ENCODE data around the gene DRC7. TPM values are rescaled to one million over a fixed set of nuclear protein-coding genes. Genes with fewer than 3 reads are reported as not detected.

Gene DRC7
- total and polyA plus RNA-seq, 2 experiments from 2014 or later, result 0.83 to 2.0 TPM

DNA sequence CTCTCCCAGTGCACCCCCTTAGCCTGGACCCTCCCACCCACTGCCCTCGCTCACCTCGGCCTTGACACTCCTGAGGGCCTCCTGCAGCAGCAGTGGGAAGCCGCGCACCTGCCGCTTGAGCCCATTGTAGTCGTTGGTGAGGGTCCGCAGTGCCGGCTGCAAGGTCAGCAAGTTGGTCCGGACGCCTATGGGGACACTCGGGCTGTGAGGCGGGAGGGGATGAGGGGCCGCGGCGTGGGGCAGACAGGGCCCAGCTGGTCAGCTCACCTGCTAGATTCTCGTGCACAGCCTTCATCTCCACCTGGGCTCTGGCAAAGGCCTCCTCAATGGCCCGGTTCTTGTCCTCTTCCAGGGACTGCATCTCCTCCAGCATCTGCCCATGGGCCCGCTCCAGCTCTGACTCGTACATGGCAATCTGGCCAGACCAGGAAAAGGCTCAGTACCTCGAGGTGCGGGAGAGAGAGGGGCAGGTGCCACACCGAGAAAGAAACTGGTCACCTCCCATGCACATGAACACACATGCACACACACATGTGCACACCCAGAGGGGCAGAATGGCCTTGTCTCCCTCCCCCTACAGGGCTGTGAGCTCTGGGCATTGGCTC lies 75.0 kb downstream of the DRC7 start:
- Histone ChIP-seq H3K36me3 (peaks cover 9% of the 10 kb centered on the region), H3K4me3 (no peak overlapping the region), H3K4me1 (ENCODE audit: low read depth) (no peaks in the 10 kb centered on the region), H3K27ac (no peak overlapping the region), H3K9me3 (ENCODE audit: low read depth) (no peaks in the 10 kb centered on the region), H3K27me3 (no peaks in the 10 kb centered on the region)
- TF ChIP-seq, protein P1, sequence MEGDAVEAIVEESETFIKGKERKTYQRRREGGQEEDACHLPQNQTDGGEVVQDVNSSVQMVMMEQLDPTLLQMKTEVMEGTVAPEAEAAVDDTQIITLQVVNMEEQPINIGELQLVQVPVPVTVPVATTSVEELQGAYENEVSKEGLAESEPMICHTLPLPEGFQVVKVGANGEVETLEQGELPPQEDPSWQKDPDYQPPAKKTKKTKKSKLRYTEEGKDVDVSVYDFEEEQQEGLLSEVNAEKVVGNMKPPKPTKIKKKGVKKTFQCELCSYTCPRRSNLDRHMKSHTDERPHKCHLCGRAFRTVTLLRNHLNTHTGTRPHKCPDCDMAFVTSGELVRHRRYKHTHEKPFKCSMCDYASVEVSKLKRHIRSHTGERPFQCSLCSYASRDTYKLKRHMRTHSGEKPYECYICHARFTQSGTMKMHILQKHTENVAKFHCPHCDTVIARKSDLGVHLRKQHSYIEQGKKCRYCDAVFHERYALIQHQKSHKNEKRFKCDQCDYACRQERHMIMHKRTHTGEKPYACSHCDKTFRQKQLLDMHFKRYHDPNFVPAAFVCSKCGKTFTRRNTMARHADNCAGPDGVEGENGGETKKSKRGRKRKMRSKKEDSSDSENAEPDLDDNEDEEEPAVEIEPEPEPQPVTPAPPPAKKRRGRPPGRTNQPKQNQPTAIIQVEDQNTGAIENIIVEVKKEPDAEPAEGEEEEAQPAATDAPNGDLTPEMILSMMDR (IDR thresholded peaks at IDR 0.05; ENCODE audit: low read depth, low read length), result no peak
- DNase-seq (ENCODE audit: low read depth in 1 of 2, low spot score in 1 of 2), result no peak

DNA sequence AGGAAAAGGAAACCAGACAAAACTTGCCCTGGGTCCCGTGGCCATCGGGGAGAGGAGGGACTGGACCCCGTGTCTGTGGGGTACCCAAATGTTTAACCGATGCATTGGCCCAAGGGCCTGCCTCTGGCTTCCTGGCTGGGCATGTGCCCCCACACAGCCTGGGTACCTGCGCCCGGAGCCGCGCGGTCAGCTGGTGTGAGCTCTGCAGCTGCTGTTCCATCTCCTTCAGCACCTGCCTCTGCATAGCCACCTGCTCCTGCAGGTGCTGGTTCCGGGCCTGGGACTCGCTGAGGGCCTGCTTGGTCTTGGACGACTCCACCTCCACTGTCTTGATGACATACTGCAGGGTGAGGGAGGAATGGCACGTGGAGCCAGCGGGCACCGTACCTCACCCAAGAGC lies 75.8 kb downstream of the DRC7 start:
- TF ChIP-seq, protein P1 (IDR thresholded peaks at IDR 0.05; ENCODE audit: low read depth, low read length), result no peak
- H3K27ac ChIP-seq, result no peak overlapping the region
- no peak overlapping the region for H3K4me3 ChIP-seq
- peaks cover 9% of the 10 kb centered on the region for H3K36me3 ChIP-seq
- no peaks in the 10 kb centered on the region for H3K27me3 ChIP-seq
- no peak for DNase-seq (ENCODE audit: low read depth in 1 of 2, low spot score in 1 of 2)
- H3K9me3 ChIP-seq (ENCODE audit: low read depth), result no peaks in the 10 kb centered on the region
- no peaks in the 10 kb centered on the region for H3K4me1 ChIP-seq (ENCODE audit: low read depth)

- Histone ChIP-seq H3K4me1 (ENCODE audit: low read depth) (peaks cover 4% of the 10 kb centered on the region), H3K4me3 (no peak overlapping the region), H3K36me3 (peaks cover 9% of the 10 kb centered on the region), H3K27me3 (no peaks in the 10 kb centered on the region), H3K9me3 (ENCODE audit: low read depth) (no peaks in the 10 kb centered on the region), H3K27ac (no peak overlapping the region)
- TF ChIP-seq, protein P1 (IDR thresholded peaks at IDR 0.05; ENCODE audit: low read depth, low read length), result no peak
- no peak for DNase-seq (ENCODE audit: low read depth in 1 of 2, low spot score in 1 of 2)
These were observed 76.7 kb downstream of the DRC7 start for GRCh38 chr16:57771141-57771785.

DNA sequence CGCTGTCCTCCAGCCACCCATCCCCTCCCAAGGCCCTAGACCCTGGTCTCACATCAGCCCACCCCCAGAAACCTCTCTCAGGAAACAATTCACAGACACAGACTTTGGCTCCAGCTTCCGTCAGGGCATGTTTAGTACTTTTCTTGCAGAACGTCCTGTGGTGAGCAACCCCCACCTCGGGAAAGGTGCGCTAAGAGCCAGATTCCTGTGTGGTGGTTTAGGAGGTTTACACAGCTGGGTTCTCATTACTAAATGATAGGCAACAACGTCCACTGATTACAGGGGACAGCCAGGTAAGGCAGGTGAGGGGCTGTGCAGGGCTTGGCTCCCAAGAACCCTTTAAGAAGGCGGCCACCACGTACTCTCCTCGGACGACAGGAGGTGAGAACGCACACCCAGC lies 78.4 kb downstream of the DRC7 start:
- Histone ChIP-seq H3K27me3 (no peaks in the 10 kb centered on the region), H3K9me3 (ENCODE audit: low read depth) (no peaks in the 10 kb centered on the region), H3K27ac (no peak overlapping the region), H3K4me1 (ENCODE audit: low read depth) (peaks cover 4% of the 10 kb centered on the region), H3K4me3 (no peak overlapping the region), H3K36me3 (peaks cover 9% of the 10 kb centered on the region)
- TF ChIP-seq, protein P1 (IDR thresholded peaks at IDR 0.05; ENCODE audit: low read depth, low read length), result no peak
- DNase-seq (ENCODE audit: low read depth in 1 of 2, low spot score in 1 of 2), result no peak

DNA sequence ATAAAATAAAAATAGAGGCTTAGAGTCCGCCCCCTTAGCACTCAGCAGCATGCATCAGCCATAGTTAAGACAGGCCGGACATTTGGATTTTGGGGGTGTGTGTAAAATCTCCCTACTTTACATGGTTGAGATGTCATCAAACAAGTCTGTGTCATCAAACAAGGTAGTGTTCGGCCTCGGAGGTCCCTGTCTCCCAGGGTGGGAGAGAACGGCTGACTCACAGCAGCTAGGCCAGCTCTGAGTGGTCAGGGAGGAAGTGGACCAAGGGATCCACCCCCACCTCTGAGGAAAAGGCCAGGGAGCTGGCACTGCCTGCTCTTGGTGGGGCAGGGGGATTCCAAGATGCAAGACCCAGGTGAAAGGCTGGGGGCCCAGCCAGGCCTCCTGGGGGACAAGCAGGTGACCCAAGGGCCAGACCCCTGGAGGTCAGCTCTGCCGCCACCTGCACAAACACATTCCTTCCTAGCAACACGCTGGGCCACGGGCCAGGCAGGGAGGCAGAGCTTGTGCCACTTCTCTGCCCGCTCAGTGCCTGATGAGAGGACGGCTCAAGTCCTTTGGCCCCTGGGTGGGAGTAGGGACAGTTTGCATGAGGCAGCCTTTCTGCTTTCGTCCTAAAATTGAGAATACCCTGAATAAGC lies 79.2 kb downstream of the DRC7 start:
- peaks cover 8% of the 10 kb centered on the region for H3K36me3 ChIP-seq
- TF ChIP-seq, protein P1 (IDR thresholded peaks at IDR 0.05; ENCODE audit: low read depth, low read length), result no peak

More for the DNA sequence above, 79.2 kb downstream of the DRC7 start:
- DNase-seq (ENCODE audit: low read depth in 1 of 2, low spot score in 1 of 2), result no peak
- Histone ChIP-seq H3K27ac (no peak overlapping the region), H3K9me3 (ENCODE audit: low read depth) (no peaks in the 10 kb centered on the region), H3K27me3 (no peaks in the 10 kb centered on the region), H3K4me1 (ENCODE audit: low read depth) (peaks cover 4% of the 10 kb centered on the region), H3K4me3 (no peak overlapping the region)
